Measurements from ENCODE around the gene C11orf58.

C11orf58 gene

DNA sequence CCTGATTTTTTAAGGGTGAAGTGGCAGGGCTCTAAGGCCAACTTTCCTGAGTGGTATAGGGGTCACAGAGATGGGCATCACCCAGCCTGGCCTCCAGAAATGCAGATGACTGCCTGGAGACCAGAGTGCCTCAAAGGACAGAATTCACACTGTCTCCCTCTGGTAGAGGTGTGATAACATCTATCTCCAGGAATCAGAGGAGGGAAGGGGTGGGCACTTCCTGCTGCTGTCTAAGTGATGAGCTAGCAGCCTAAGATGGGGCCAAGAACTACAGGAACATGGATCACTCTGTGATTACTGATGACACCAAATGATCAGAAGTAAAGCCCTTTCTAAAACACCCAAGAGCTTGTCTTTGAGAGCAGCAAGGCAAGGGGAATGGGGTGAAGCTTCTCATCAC is 61.9 kb downstream of the C11orf58 start:
- no peak for DNase-seq (ENCODE audit: low read depth)
- TF ChIP-seq, protein P1, sequence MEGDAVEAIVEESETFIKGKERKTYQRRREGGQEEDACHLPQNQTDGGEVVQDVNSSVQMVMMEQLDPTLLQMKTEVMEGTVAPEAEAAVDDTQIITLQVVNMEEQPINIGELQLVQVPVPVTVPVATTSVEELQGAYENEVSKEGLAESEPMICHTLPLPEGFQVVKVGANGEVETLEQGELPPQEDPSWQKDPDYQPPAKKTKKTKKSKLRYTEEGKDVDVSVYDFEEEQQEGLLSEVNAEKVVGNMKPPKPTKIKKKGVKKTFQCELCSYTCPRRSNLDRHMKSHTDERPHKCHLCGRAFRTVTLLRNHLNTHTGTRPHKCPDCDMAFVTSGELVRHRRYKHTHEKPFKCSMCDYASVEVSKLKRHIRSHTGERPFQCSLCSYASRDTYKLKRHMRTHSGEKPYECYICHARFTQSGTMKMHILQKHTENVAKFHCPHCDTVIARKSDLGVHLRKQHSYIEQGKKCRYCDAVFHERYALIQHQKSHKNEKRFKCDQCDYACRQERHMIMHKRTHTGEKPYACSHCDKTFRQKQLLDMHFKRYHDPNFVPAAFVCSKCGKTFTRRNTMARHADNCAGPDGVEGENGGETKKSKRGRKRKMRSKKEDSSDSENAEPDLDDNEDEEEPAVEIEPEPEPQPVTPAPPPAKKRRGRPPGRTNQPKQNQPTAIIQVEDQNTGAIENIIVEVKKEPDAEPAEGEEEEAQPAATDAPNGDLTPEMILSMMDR (conservative IDR thresholded peaks at IDR 0.05; ENCODE audit: low read depth, low read length) = no peak
- H3K4me3 ChIP-seq (ENCODE audit: low read length) = no peak overlapping the region

DNA sequence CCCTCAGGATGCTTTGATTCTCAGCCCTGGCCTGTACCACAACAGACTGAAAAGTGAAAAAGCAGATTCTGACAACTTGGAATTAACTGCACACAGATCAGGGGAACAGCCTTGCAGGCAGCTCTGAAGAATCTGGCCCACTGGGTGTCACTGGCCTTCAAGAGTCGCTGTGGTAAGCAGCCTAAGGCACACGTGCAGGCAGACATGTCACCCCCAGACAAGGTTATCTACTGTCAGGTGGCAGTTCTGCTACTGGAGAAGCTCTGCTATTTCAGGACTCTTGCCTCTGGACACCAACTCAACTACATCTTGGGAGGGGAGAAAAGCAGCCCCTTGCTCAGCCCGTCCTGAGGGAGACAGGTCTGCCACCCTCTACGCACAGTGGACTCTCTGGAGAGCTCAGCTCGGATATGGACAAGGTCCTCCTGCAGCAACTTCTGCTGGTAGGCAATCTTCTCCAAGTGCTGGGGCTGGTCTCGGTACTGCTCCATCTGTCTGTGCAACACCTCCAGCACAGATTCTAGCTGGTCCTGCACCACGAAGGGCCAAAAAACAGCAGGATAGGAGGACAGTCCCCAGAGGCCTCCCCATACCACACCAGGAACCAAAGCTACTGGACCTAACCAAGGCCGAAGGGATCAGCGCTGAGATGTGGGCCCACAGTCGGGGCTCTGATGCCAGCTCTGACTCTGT is 63.0 kb downstream of the C11orf58 start:
- DNase-seq (ENCODE audit: low read depth) = no peak
- TF ChIP-seq, protein P1 (conservative IDR thresholded peaks at IDR 0.05; ENCODE audit: low read depth, low read length) = no peak
- H3K4me3 ChIP-seq (ENCODE audit: low read length) = no peak overlapping the region

DNA sequence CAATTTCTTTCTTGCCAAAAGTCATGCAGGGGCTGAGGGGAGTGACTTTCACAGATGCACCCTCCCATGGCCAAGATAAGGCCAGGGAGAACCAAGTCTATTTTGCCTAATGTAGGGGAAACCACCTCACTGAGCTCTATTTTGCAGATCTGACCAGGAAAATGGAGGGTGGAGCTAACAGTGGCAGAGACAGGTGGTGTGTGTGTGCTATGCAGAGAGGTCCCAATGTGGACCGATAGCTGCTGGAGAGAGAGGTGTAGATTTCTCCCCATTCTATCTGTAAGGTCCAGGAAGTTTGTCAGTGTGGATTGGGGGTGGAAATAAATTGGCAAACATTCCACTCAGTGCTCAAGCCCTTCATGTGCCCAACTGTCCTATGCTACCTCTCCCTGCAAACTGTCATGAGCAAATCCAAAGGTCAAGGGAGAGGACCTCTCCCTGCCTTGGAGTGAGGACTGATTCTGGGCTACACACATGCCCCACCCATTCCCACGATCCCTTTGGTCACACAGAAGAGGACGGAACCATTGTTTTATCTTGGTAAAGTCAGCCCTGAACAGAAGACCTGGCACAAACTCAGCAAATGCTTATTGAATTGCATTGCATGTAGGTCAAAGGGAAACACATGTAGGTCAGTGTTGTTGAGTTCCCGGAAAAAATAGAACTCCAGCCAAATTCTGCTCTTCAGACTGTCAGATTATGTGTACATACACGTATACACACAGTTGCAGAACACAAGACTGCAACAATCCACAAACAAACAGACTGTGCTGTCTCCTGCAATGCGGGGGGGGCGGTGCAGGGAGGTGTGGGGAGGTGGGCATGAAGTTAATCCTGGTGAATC is 65.9 kb downstream of the C11orf58 start:
- no peak for DNase-seq (ENCODE audit: low read depth)
- TF ChIP-seq, protein P1 (conservative IDR thresholded peaks at IDR 0.05; ENCODE audit: low read depth, low read length) = no peak

DNA sequence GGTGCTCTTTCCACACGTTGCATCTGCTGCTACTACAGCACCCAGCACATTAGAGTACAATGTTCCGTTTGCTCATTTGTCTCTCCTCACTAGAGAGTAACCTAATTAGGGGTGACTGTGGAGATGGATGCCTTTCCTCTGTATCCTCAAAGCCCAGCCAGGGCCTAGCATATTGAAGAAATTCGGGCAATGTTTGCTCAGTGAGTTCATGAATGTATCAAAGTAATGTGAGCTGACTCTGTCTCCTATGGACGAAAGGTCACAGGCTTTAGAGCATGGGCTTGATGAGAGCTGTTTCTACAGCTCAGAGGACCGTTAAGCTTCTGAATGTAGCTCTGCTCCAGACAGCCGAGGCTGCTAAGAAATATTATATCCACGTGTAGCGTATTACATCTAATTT is 67.5 kb downstream of the C11orf58 start:
- TF ChIP-seq, protein P1 (conservative IDR thresholded peaks at IDR 0.05; ENCODE audit: low read depth, low read length) = no peak
- H3K4me3 ChIP-seq (ENCODE audit: low read length) = no peak overlapping the region
- DNase-seq (ENCODE audit: low read depth) = no peak

More for the DNA sequence above, 65.9 kb downstream of the C11orf58 start:
- H3K4me3 ChIP-seq (ENCODE audit: low read length) = no peak overlapping the region

DNA sequence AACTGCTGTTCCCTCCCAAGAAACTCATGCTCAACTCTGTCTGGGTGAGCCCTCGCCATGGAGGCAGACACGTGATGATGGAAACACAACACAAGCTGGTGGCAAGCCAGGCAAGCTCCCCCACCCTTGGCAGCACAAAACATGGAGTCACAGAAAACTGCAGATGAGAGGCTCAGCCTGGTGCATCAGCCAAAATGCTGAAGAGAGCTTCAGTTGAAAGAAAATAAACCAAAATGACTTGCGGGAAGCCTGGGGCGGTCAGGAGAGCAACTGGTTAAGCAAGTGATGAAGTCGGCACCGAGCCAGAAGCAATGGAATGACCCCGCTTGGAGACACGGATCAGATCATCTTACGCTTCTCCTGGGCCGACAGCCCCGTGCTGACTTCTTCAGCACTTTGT is 68.3 kb downstream of the C11orf58 start:
- H3K4me3 ChIP-seq (ENCODE audit: low read length) = no peak overlapping the region
- TF ChIP-seq, protein P1 (conservative IDR thresholded peaks at IDR 0.05; ENCODE audit: low read depth, low read length) = no peak
- DNase-seq (ENCODE audit: low read depth) = no peak

DNA sequence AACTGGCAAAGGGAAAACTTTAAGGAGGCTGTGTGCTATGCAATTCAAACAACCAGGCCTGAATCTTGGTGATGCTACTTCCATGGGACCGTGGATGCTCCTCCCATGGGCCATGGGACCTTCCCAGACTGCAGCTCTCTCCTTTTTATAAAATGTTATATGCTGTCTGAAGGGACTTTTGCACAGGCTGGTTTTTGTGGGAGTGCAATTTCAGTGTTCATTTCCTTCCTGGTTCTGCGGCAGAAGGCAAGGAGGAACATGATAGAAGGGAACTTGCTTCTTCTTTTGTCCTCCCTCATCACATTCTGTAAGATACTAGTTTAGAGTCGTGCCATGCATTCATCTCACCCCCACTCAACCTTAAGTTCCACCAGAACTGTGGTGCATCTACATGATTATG is 68.9 kb downstream of the C11orf58 start:
- DNase-seq (ENCODE audit: low read depth) = no peak
- H3K4me3 ChIP-seq (ENCODE audit: low read length) = no peak overlapping the region

More for the DNA sequence above, 68.9 kb downstream of the C11orf58 start:
- TF ChIP-seq, protein P1 (conservative IDR thresholded peaks at IDR 0.05; ENCODE audit: low read depth, low read length) = no peak
